SU-DHL-6 (cell line): ENCODE results near the gene PACS2.

ENCODE experiments used
- CTCF ChIP-seq: fragments of 200-600 bp; sonication (generic); IDR thresholded peaks from one replicate; pipeline ENCODE4 v1.5.1; 2017; ENCODE audit warnings: antibody characterized with exemption, mild to moderate bottlenecking, low read length, moderate library complexity; ENCODE audit not compliant: insufficient read depth, poor library complexity, severe bottlenecking
- EZH2phosphoT487 ChIP-seq: fragments of 200-600 bp; sonication (generic), shearing (Covaris generic); conservative IDR thresholded peaks from 2 replicates; pipeline ENCODE4 v1.6.1; 2018; ENCODE audit warnings: mild to moderate bottlenecking, antibody characterized with exemption, low read length, moderate library complexity, mixed read lengths

GRCh38 chr14:105420974-105421674 is 106.6 kb downstream of the PACS2 start:
- TF ChIP-seq CTCF (no peak), EZH2phosphoT487 (no peak)
